Measurements from ENCODE around the gene SCN2A. TPM values are rescaled to one million over a fixed set of nuclear protein-coding genes. Genes with fewer than 3 reads are reported as not detected.

Gene SCN2A
- total RNA-seq, 1 donor from 2014 or later = 0.39 TPM

DNA sequence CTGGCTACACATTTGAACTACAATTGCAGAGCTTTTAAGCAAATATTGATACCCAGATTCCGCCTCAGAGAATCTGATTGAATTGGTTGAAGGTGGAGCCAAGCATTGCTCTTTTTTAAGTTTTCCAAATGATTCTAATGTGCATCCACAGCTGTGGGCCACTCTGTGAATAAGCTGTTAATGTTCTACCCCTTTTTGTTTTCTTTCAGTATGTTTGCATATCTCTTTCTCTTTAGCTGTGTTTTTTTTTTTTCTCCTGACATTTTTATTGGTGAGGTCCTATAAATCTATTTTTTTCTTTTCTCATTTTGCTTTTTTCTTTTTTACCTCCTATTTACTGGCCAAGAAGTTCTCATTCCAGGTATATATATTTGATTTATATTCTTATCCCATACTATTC lies 41.9 kb upstream of the SCN2A start:
- Mint-ChIP-seq H3K27ac (ENCODE audit: unreplicated experiment) (no peak overlapping the region), H3K9me3 (ENCODE audit: unreplicated experiment) (peaks cover 2% of the 10 kb centered on the region), H3K4me1 (ENCODE audit: low read depth, unreplicated experiment) (no peaks in the 10 kb centered on the region), H3K4me3 (ENCODE audit: unreplicated experiment) (no peak overlapping the region), H3K36me3 (ENCODE audit: unreplicated experiment) (no peaks in the 10 kb centered on the region), H3K27me3 (ENCODE audit: unreplicated experiment) (no peaks in the 10 kb centered on the region)
- DNase-seq = no peak
- TF ChIP-seq, protein P1, sequence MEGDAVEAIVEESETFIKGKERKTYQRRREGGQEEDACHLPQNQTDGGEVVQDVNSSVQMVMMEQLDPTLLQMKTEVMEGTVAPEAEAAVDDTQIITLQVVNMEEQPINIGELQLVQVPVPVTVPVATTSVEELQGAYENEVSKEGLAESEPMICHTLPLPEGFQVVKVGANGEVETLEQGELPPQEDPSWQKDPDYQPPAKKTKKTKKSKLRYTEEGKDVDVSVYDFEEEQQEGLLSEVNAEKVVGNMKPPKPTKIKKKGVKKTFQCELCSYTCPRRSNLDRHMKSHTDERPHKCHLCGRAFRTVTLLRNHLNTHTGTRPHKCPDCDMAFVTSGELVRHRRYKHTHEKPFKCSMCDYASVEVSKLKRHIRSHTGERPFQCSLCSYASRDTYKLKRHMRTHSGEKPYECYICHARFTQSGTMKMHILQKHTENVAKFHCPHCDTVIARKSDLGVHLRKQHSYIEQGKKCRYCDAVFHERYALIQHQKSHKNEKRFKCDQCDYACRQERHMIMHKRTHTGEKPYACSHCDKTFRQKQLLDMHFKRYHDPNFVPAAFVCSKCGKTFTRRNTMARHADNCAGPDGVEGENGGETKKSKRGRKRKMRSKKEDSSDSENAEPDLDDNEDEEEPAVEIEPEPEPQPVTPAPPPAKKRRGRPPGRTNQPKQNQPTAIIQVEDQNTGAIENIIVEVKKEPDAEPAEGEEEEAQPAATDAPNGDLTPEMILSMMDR (IDR thresholded peaks at IDR 0.05; ENCODE audit: partially characterized antibody, unreplicated experiment) = no peak

DNA sequence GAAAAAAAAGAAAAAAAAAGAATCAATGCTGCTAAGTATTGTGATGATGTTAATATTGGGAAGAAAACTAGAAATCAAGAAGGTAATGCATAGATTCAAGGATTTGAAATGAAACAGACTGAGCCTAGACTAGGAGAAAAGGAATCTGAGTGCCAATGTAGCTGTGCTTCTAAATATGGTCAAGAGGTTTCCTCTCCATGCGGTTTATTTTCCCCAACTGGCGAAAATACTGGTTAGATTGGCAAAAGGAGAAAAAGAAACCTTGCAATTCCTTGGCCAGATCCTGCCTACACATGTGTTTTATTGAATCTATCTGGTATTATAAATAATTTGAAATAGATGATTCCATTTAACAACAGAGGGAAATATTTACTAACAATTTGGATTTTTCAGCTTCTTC lies 41.0 kb upstream of the SCN2A start:
- no peaks in the 10 kb centered on the region for H3K27me3 Mint-ChIP-seq (ENCODE audit: unreplicated experiment)
- H3K9me3 Mint-ChIP-seq (ENCODE audit: unreplicated experiment) = peaks cover 2% of the 10 kb centered on the region
- no peak overlapping the region for H3K27ac Mint-ChIP-seq (ENCODE audit: unreplicated experiment)
- no peak for DNase-seq
- H3K36me3 Mint-ChIP-seq (ENCODE audit: unreplicated experiment) = no peaks in the 10 kb centered on the region
- no peak overlapping the region for H3K4me3 Mint-ChIP-seq (ENCODE audit: unreplicated experiment)
- TF ChIP-seq, protein P1 (IDR thresholded peaks at IDR 0.05; ENCODE audit: partially characterized antibody, unreplicated experiment) = no peak
- no peaks in the 10 kb centered on the region for H3K4me1 Mint-ChIP-seq (ENCODE audit: low read depth, unreplicated experiment)

- Mint-ChIP-seq H3K36me3 (ENCODE audit: unreplicated experiment) (no peaks in the 10 kb centered on the region), H3K27me3 (ENCODE audit: unreplicated experiment) (no peaks in the 10 kb centered on the region), H3K27ac (ENCODE audit: unreplicated experiment) (no peak overlapping the region), H3K4me1 (ENCODE audit: low read depth, unreplicated experiment) (peaks cover 3% of the 10 kb centered on the region), H3K9me3 (ENCODE audit: unreplicated experiment) (no peaks in the 10 kb centered on the region), H3K4me3 (ENCODE audit: unreplicated experiment) (peak overlapping the region; percentile 43)
- no peak for DNase-seq
- TF ChIP-seq, protein P1 (IDR thresholded peaks at IDR 0.05; ENCODE audit: partially characterized antibody, unreplicated experiment) = no peak
These were observed 37.0 kb upstream of the SCN2A start for GRCh38 chr2:165202239-165202638.

GRCh38 chr2:165203689-165204559 lies 35.3 kb upstream of the SCN2A start, which contains the start of gene SCN3A:
SCN3A (minus strand) TSS chr2:165204050; CDS start chr2:165176394, 27,656 bp downstream.
- peak; percentile 38 for DNase-seq
- Mint-ChIP-seq H3K9me3 (ENCODE audit: unreplicated experiment) (no peaks in the 10 kb centered on the region), H3K4me1 (ENCODE audit: low read depth, unreplicated experiment) (peaks cover 3% of the 10 kb centered on the region)

More at GRCh38 chr2:165203689-165204559, 35.3 kb upstream of the SCN2A start, which contains the start of gene SCN3A:
- peak within 1 kb of the TSS; percentile 78 for H3K4me3 Mint-ChIP-seq (ENCODE audit: unreplicated experiment)
- H3K27me3 Mint-ChIP-seq (ENCODE audit: unreplicated experiment) = no peaks in the 10 kb centered on the region
- peak within 1 kb of the TSS; percentile 57 for H3K27ac Mint-ChIP-seq (ENCODE audit: unreplicated experiment)
- no peaks in the 10 kb centered on the region for H3K36me3 Mint-ChIP-seq (ENCODE audit: unreplicated experiment)
- TF ChIP-seq, protein P1 (IDR thresholded peaks at IDR 0.05; ENCODE audit: partially characterized antibody, unreplicated experiment) = peak; percentile 86
